Kidney glomerular epithelial cell (primary cell): Measurements from ENCODE around the gene PPP4R4.
"Not testable (repeated sequence)": the region's sequence is repeated elsewhere in the genome, so short reads cannot be mapped to it uniquely, and the experiment has no call there.

Experiments
- DNase-seq: peaks from one replicate; lab custom pipeline; 2025; lab: John Stamatoyannopoulos, UW

PPP4R4 gene

DNA sequence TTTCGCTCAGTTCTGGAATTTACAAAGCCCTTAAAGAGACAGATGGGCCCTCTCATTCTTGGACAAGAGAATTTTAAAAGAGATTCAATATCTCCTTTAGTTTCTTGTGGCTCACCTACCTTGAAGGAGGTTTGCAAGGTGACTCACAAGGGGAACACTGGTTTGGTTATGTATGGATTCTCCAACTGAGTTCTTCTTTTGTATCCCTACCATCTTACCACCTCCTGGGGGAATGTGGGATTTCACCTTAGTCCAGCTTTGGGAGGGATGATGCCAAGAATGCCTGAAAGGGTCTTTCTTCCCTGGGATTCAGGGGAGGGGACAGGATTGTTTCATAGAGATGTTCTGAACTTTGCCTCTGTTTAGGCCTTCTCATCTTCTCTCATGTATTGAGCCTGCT, 3.7 kb downstream of the PPP4R4 start:
- no peak for DNase-seq

DNA sequence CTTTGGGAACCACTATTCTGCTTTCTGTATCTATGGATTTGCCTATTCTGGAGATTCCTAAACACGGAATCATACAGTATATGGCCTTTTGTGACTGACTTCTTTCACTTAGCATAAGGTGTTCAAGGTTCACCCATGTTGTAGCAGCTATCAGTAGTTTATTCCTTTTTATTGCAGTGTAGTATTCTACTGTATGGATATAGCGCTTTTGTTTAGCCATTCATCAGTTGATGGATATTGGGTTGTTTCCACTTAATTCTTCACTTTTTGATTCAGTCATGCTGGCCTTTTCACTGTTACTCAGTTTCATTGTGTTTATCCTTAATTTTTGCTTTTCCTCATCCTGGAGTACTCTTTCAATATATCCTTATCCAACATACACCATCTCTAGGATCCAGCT, 5.1 kb downstream of the PPP4R4 start:
- DNase-seq, result no peak

GRCh38 chr14:94180655-94181271, 6.6 kb downstream of the PPP4R4 start:
- DNase-seq, result peak; percentile 31

GRCh38 chr14:94181835-94182234, 7.7 kb downstream of the PPP4R4 start:
- no peak for DNase-seq

DNA sequence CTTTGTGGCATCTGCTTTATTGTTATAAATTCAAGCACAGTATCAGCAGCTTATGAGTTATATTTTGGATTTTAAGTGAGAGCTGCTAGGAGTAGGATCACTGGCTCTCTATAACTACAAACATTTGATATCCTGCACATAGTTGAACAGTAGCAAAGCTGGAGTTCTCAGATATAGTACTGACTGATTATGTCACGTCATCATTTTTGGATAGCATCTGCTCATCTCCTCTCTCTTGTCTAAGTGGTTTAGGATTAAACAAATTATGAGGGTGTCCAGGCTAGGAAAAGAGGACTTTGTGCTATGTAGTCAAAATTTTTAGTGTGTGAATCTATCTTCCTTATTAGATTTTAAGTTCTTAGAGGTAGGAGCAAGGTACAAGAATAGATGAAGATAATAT, 18.4 kb downstream of the PPP4R4 start:
- DNase-seq, result no peak

GRCh38 chr14:94193776-94194175, 19.7 kb downstream of the PPP4R4 start:
- no peak for DNase-seq

DNA sequence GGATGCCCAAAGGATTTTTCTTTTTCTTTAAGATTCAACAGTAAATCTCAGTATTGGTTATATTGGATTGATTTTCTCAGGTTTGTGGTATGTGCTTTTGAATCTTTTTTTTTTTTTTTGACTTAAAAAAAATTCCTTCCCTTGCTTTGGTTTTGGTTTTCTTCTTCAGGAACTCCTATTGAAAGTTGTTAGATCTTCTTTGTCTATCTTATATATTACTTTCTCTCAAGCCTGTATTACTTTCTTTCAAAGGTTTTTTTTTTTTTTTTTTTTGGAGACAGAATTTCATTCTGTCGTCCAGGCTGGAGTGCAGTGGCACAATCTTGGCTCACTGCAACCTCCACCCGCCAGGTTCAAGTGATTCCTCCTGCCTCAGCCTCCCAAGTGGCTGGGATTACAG, 21.9 kb downstream of the PPP4R4 start:
- no peak for DNase-seq

GRCh38 chr14:94203473-94204210, 29.5 kb downstream of the PPP4R4 start:
- DNase-seq, result no peak

- DNase-seq, result peak; percentile 91
Observed at GRCh38 chr14:94213021-94213420, 38.9 kb downstream of the PPP4R4 start.

GRCh38 chr14:94213741-94214140, 39.6 kb downstream of the PPP4R4 start:
- no peak for DNase-seq

DNA sequence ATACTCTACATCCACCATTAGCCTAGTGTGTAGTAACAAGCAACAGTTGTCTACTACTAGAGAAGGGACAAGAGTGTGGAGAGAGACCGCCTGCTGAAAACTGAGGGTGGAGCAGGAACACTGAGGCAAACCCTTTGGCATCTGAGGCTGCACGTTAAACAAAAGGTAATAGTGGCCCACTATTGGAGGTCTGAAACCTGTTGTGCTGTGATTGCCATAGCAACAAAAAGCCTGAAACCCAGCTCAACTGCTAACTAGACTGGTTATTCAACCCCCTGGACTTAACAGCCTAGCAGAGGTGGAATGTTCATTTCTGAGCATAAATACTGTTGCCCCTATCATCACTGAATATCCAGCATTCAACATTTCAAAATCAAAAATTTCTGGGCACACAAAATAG, 43.0 kb downstream of the PPP4R4 start:
- DNase-seq, result no peak

DNA sequence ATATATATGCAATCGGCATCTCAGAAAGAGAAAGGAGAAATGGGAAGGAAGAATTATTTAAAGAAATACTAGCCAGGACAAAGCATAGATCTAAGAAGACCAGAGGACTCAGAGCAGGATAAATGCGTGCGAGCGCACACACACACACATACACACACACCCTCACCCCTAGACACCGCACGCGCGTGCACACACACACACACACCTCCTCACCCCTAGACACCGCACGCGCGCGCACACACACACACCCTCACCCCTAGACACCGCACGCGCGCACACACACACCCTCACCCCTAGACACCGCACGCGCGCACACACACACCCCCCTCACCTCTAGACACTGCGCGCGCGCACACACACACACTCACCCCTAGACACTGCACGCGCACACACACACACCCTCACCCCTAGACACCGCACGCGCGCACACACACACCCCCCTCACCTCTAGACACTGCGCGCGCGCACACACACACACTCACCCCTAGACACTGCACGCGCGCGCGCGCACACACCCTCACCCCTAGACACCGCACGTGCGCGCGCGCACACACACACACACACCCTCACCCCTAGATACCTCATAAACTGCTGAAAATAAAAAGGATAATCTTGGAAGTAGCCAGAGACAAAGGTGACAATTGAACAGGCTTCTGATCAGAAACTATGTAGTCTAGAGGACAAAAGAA, 44.2 kb downstream of the PPP4R4 start:
- DNase-seq, result not testable (repeated sequence)

- no peak for DNase-seq
Observed at GRCh38 chr14:94224040-94224439, 49.9 kb downstream of the PPP4R4 start.

DNA sequence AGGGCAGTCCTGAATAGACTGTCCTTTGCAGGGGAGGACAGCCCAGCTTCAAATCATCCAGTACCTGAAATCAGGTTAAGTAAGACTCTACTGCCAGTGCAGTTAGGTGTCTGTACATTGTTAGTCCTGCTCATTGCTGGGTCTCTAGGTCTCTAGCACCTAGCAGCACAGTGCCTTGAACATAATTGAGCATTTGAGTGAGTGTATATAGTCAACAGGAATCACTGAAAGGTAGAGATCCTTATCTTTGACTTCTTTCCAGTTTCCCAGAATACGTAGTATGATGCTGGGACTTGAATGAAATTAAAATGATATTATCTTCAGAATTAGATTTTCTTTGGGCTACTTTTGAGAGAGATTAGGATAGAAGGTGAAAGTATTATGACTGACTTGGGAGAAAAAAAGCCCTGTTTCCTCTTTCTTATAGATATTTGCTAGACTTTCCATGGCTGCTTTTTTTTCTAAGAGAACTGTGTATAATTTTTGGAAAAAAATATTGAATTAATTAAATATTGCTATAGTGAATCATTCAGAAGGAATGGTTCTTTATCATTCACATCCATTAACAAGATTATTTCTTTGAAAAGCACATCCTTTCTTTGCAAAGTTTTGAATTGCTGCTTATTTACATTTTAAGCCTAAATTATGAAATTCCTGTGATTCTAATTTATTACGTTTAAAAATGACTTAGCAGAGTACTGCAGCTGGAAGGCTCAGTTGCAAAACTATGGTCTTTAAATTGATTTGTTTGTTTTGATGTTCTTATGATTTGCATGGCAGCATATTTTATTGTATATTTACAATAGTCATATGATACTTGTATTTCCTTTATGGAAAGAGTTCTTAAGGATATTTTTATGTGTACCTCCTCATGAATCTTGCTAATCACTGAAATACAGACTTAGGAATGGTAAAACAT, 51.6 kb downstream of the PPP4R4 start:
- no peak for DNase-seq

DNA sequence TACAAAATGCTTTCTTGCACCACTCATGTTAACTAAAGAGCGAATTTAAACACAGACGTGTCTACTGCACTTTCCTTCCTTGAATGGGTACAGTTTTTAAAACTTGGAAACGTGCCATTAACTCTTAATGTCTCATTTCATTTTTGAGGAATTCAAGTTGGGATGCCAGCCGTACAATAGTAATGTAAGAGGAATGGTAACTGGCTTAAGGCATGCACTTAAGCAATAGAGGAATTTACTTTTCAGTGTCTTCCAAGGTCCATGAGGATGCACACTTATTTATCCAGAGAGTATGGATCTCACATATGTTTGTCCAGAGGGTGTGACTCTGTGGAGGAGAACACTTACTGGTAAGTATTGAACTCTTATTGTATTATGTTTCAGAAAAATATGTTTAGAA, 52.9 kb downstream of the PPP4R4 start:
- DNase-seq, result no peak

GRCh38 chr14:94237046-94237445, 62.9 kb downstream of the PPP4R4 start:
- DNase-seq, result no peak

DNA sequence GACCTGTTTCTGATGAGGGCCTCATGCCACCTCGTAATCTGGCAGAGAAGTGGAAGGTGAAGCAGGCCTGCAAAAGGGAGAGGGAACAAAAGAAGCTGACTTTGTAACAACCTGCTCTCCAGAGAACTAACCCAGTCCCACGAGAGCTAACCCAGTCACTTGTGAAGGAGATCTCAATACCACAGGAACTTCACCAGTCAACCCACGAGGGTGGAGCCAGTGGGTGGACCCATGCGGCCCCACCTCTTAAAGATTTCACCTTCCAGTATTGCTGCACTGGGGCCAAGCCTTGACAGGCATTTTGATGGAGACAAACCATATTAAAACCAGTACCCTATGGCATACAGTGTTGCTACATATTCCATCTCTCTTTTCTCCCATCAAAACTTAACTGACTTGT, 63.9 kb downstream of the PPP4R4 start:
- DNase-seq, result no peak

DNA sequence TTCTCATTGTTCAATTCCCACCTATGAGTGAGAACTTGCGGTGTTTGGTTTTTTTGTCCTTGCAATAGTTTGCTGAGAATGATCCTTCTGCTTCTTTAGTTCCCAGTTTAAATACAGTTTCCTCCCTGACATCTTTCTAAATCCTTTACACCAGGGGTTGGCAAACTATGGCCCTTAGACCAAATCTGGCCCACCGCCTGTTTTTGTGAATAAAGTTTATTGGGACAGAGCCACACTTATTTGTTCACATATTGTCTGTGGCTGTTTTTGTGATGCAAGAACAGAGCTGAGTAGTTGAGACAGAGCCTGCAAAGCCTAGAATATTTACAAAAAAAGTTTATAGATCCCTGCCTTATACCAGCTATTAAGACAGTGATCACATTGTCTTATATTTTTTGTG, 65.3 kb downstream of the PPP4R4 start:
- DNase-seq, result no peak

DNA sequence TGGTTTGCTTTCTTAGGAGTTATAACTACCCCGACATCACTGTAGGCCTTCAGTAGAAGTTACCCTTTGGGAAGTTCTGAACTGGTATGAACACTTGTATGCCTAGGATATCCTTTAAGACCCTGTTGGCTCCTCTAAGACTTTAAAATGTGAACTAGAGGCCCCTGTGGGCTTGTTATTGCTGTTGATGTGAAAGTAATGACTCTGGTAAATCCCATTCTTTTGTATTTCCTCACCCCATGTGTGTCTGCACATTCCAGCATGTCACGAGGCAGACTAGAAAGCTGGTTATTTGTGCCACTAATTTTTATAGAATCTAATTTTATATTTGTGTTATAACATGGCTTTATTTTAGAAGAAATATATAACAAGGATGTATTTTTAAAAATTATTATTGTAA, 70.1 kb downstream of the PPP4R4 start:
- DNase-seq, result no peak

- DNase-seq, result not testable (repeated sequence)
Observed at GRCh38 chr14:94264195-94264594, 90.1 kb downstream of the PPP4R4 start.

DNA sequence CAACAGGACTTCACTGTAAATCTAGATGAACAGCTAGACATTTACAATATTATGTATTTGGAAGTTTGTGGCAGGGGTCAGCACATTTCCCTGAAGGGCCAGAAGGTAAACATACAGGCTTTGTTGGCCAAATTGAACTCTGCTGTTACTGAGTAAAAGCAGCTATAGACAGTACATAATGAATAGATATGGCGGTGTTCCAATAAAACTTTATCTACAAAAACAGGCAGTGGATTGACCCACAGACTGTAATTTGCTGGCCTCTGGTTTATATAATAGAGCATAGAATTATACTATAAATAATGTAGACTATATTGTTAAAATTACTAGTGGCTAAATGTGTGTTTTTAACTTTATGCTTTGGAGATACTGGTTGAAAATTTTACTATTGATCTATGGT, 93.2 kb downstream of the PPP4R4 start:
- DNase-seq, result no peak

- DNase-seq, result not testable (repeated sequence)
Observed at GRCh38 chr14:94268582-94268981, 94.5 kb downstream of the PPP4R4 start.
